HEK293 (cell line): ENCODE data around the gene SRSF2.

ENCODE experiments used
- BCL6B ChIP-seq: fragments of 450-650 bp; formaldehyde crosslinking; IDR thresholded peaks from 2 replicates; pipeline ENCODE4 v1.5.1; 2017; ENCODE audit warnings: missing biosample characterization, missing genetic modification characterization
- CTCF ChIP-seq: fragments of 450-650 bp; formaldehyde crosslinking; IDR thresholded peaks from 2 replicates; pipeline ENCODE4 v1.5.1; 2016; ENCODE audit warnings: missing biosample characterization, missing genetic modification characterization
- GLI2 ChIP-seq: fragments of 450-650 bp; formaldehyde crosslinking; IDR thresholded peaks from 2 replicates; pipeline ENCODE4; 2017; ENCODE audit warnings: missing biosample characterization, missing genetic modification characterization, low read depth, borderline replicate concordance
- ZBTB26 ChIP-seq: fragments of 450-650 bp; formaldehyde crosslinking; optimal IDR thresholded peaks from 2 replicates; pipeline ENCODE3; 2016; ENCODE audit warnings: missing biosample characterization, mild to moderate bottlenecking, missing genetic modification characterization
- ZNF133 ChIP-seq: fragments of 450-650 bp; formaldehyde crosslinking; IDR thresholded peaks from 2 replicates; pipeline ENCODE4 v1.5.1; 2016; ENCODE audit warnings: missing biosample characterization, missing genetic modification characterization
- ZNF140 ChIP-seq: fragments of 450-650 bp; formaldehyde crosslinking; IDR thresholded peaks from 2 replicates; pipeline ENCODE4 v1.5.1; 2016; ENCODE audit warnings: missing biosample characterization, missing genetic modification characterization
- ZNF23 ChIP-seq: fragments of 450-650 bp; formaldehyde crosslinking; IDR thresholded peaks from 2 replicates; pipeline ENCODE4 v1.5.1; 2016; ENCODE audit warnings: missing biosample characterization, missing genetic modification characterization, borderline replicate concordance
- ZNF521 ChIP-seq: fragments of 450-650 bp; formaldehyde crosslinking; IDR thresholded peaks from 2 replicates; pipeline ENCODE4 v1.5.1; 2017; ENCODE audit warnings: missing biosample characterization, mild to moderate bottlenecking, missing genetic modification characterization
- ZNF530 ChIP-seq: fragments of 450-650 bp; formaldehyde crosslinking; IDR thresholded peaks from 2 replicates; pipeline ENCODE4 v1.5.1; 2016; ENCODE audit warnings: low read depth, missing biosample characterization, missing genetic modification characterization
- ZNF624 ChIP-seq: fragments of 450-650 bp; formaldehyde crosslinking; IDR thresholded peaks from 2 replicates; pipeline ENCODE4 v1.5.1; 2017; ENCODE audit warnings: missing biosample characterization, missing genetic modification characterization
- TF ChIP-seq, protein P1 (sequence below): fragments of 450-650 bp; formaldehyde crosslinking; IDR thresholded peaks from 2 replicates; pipeline ENCODE4 v1.5.1; 2016; ENCODE audit warnings: missing biosample characterization, missing genetic modification characterization
- TF ChIP-seq, protein P2 (sequence below): IDR thresholded peaks from 2 replicates; pipeline ENCODE4 v1.6.1; 2011; ENCODE audit warnings: mild to moderate bottlenecking, low read depth, low read length, borderline replicate concordance
- TF ChIP-seq, protein P3 (sequence below): fragments of 450-650 bp; formaldehyde crosslinking; IDR thresholded peaks from 2 replicates; pipeline ENCODE4 v1.5.1; 2016; ENCODE audit warnings: missing biosample characterization, missing genetic modification characterization
- TF ChIP-seq, protein P4 (sequence below): fragments of 450-650 bp; formaldehyde crosslinking; IDR thresholded peaks from 2 replicates; pipeline ENCODE4 v1.5.1; 2016; ENCODE audit warnings: missing biosample characterization, missing genetic modification characterization

DNA sequence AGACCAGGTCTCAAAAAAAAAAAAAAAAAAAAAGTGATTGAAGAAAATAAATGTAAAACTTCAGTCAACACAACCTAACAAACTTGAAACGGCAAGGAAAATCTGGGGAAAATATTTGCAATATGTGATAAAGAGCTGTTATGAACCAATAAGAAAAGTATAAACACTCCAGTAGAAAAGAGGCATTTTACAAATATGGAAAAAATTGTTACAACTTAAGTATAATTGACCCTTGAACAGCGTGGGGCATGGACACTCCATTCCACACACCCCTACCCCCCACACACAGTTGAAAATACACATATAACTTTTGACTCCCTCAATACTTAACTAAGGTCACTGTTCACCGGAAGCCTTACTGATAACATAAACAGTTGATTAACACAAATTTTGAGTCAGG, 21.4 kb upstream of the SRSF2 start:
- TF ChIP-seq ZNF23 (tag by site-specific recombination) (no peak), CTCF (tag by site-specific recombination) (no peak), ZNF530 (no peak), GLI2 (no peak), ZNF624 (tag by site-specific recombination) (no peak), ZNF521 (tag by site-specific recombination) (no peak), ZBTB26 (tag by site-specific recombination) (no peak), BCL6B (tag by site-specific recombination) (no peak), ZNF133 (tag by site-specific recombination) (peak; percentile 94), ZNF140 (tag by site-specific recombination) (no peak)
- TF ChIP-seq, protein P1, sequence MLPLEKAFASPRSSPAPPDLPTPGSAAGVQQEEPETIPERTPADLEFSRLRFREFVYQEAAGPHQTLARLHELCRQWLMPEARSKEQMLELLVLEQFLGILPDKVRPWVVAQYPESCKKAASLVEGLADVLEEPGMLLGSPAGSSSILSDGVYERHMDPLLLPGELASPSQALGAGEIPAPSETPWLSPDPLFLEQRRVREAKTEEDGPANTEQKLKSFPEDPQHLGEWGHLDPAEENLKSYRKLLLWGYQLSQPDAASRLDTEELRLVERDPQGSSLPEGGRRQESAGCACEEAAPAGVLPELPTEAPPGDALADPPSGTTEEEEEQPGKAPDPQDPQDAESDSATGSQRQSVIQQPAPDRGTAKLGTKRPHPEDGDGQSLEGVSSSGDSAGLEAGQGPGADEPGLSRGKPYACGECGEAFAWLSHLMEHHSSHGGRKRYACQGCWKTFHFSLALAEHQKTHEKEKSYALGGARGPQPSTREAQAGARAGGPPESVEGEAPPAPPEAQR: no peak
- TF ChIP-seq, protein P2, sequence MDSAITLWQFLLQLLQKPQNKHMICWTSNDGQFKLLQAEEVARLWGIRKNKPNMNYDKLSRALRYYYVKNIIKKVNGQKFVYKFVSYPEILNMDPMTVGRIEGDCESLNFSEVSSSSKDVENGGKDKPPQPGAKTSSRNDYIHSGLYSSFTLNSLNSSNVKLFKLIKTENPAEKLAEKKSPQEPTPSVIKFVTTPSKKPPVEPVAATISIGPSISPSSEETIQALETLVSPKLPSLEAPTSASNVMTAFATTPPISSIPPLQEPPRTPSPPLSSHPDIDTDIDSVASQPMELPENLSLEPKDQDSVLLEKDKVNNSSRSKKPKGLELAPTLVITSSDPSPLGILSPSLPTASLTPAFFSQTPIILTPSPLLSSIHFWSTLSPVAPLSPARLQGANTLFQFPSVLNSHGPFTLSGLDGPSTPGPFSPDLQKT: no peak
- TF ChIP-seq, protein P3, sequence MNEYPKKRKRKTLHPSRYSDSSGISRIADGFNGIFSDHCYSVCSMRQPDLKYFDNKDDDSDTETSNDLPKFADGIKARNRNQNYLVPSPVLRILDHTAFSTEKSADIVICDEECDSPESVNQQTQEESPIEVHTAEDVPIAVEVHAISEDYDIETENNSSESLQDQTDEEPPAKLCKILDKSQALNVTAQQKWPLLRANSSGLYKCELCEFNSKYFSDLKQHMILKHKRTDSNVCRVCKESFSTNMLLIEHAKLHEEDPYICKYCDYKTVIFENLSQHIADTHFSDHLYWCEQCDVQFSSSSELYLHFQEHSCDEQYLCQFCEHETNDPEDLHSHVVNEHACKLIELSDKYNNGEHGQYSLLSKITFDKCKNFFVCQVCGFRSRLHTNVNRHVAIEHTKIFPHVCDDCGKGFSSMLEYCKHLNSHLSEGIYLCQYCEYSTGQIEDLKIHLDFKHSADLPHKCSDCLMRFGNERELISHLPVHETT (tag by site-specific recombination): no peak
- TF ChIP-seq, protein P4, sequence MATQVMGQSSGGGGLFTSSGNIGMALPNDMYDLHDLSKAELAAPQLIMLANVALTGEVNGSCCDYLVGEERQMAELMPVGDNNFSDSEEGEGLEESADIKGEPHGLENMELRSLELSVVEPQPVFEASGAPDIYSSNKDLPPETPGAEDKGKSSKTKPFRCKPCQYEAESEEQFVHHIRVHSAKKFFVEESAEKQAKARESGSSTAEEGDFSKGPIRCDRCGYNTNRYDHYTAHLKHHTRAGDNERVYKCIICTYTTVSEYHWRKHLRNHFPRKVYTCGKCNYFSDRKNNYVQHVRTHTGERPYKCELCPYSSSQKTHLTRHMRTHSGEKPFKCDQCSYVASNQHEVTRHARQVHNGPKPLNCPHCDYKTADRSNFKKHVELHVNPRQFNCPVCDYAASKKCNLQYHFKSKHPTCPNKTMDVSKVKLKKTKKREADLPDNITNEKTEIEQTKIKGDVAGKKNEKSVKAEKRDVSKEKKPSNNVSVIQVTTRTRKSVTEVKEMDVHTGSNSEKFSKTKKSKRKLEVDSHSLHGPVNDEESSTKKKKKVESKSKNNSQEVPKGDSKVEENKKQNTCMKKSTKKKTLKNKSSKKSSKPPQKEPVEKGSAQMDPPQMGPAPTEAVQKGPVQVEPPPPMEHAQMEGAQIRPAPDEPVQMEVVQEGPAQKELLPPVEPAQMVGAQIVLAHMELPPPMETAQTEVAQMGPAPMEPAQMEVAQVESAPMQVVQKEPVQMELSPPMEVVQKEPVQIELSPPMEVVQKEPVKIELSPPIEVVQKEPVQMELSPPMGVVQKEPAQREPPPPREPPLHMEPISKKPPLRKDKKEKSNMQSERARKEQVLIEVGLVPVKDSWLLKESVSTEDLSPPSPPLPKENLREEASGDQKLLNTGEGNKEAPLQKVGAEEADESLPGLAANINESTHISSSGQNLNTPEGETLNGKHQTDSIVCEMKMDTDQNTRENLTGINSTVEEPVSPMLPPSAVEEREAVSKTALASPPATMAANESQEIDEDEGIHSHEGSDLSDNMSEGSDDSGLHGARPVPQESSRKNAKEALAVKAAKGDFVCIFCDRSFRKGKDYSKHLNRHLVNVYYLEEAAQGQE: no peak
